Measurements from ENCODE around the gene MAGEA11.
"Not testable (repeated sequence)": the region's sequence is repeated elsewhere in the genome, so short reads cannot be mapped to it uniquely, and the experiment has no call there.

MAGEA11 gene

GRCh38 chrX:149720021-149720689, 8.3 kb downstream of the MAGEA11 start:
- DNase-seq: no peak

GRCh38 chrX:149721241-149721640, 9.4 kb downstream of the MAGEA11 start:
- DNase-seq: not testable (repeated sequence)

- no peak for DNase-seq
Measured at GRCh38 chrX:149721778-149722177, 9.9 kb downstream of the MAGEA11 start.

GRCh38 chrX:149723583-149724118, 11.8 kb downstream of the MAGEA11 start:
- DNase-seq: not testable (repeated sequence)

GRCh38 chrX:149727308-149727707, 15.4 kb downstream of the MAGEA11 start:
- not testable (repeated sequence) for DNase-seq

- DNase-seq: not testable (repeated sequence)
Measured at GRCh38 chrX:149742269-149742668, 30.4 kb downstream of the MAGEA11 start.

GRCh38 chrX:149746390-149747007, 34.6 kb downstream of the MAGEA11 start:
- not testable (repeated sequence) for DNase-seq

GRCh38 chrX:149757206-149758067, 45.6 kb downstream of the MAGEA11 start:
- DNase-seq: no peak

GRCh38 chrX:149758068-149758714, 46.3 kb downstream of the MAGEA11 start:
- DNase-seq: no peak

- not testable (repeated sequence) for DNase-seq
Measured at GRCh38 chrX:149758715-149759078, 46.8 kb downstream of the MAGEA11 start.

- DNase-seq: no peak
Measured at GRCh38 chrX:149759824-149760223, 48.0 kb downstream of the MAGEA11 start.

GRCh38 chrX:149760965-149761364, 49.1 kb downstream of the MAGEA11 start:
- no peak for DNase-seq

GRCh38 chrX:149761858-149762674, 50.2 kb downstream of the MAGEA11 start:
- not testable (repeated sequence) for DNase-seq

- no peak for DNase-seq
Measured at GRCh38 chrX:149762696-149763614, 51.1 kb downstream of the MAGEA11 start.
